Fibroblast of villous mesenchyme (primary cell): ENCODE measurements around the gene SLC22A24. TPM values are rescaled to one million over a fixed set of nuclear protein-coding genes. Genes with fewer than 3 reads are reported as not detected.
"Not testable (repeated sequence)": the region's sequence is repeated elsewhere in the genome, so short reads cannot be mapped to it uniquely, and the experiment has no call there.

ENCODE experiments used
- DNase-seq: peaks from one replicate; pipeline ENCODE4 v3.0.0-alpha.2; 2010; ENCODE audit warnings: low read depth
- H3K4me3 ChIP-seq: 2 replicates; pipeline ENCODE4 v1.5.1; 2011; ENCODE audit warnings: low read depth, mild to moderate bottlenecking, low read length
- total RNA-seq: library from RNA; depleted of rRNA; stranded (reverse); fragments of >200 nt; gene quantifications from 2 replicates; pipeline ENCODE4 v1.2.3, GENCODE V29; 2012
- TF ChIP-seq, protein P1 (sequence below): IDR thresholded peaks from 2 replicates; pipeline ENCODE4 v1.5.1; 2012; ENCODE audit warnings: low read depth, mild to moderate bottlenecking, low read length; ENCODE audit not compliant: insufficient read depth

Gene SLC22A24
- total RNA-seq, 1 donor = not detected

DNA sequence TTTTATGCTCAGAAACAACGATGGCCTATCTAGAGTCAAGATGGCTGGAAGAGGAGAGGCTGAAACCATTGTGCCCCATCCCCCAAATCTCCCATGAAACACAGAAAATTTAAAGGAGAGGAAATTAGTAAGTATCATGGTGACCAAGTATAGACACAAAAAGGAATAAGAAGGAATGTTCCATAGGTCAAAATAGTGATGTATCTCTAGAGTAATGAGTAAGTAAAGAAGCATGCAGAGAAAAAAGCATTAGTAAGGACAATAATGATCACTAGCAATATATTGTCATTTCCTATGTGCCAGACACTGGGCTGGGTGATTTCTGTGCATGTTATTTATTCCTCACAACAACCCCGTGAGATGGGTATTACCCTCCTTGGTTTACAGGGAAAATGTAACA lies 2.6 kb upstream of the SLC22A24 start:
- no peak for DNase-seq
- TF ChIP-seq, protein P1, sequence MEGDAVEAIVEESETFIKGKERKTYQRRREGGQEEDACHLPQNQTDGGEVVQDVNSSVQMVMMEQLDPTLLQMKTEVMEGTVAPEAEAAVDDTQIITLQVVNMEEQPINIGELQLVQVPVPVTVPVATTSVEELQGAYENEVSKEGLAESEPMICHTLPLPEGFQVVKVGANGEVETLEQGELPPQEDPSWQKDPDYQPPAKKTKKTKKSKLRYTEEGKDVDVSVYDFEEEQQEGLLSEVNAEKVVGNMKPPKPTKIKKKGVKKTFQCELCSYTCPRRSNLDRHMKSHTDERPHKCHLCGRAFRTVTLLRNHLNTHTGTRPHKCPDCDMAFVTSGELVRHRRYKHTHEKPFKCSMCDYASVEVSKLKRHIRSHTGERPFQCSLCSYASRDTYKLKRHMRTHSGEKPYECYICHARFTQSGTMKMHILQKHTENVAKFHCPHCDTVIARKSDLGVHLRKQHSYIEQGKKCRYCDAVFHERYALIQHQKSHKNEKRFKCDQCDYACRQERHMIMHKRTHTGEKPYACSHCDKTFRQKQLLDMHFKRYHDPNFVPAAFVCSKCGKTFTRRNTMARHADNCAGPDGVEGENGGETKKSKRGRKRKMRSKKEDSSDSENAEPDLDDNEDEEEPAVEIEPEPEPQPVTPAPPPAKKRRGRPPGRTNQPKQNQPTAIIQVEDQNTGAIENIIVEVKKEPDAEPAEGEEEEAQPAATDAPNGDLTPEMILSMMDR = no peak
- no peak overlapping the region for H3K4me3 ChIP-seq

DNA sequence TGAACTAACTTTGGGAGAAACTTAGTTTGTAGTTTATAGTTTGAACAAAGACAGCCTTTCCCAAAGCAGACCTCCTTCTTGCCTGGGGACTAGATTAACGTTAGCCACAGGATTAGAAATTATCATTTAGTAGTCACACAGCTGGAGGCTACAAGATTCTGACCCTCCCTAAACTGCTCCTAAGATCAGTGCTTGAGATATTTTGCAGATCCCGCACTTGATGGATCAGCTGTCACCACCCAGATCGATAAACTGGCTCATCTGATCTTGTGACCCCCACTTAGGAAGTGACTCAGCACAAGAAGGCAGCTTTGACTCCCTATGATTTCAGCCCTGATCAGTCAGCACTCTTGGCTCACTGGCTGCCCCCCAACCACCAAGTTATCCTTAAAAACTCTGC lies 1.6 kb downstream of the SLC22A24 start:
- TF ChIP-seq, protein P1 = no peak
- no peak overlapping the region for H3K4me3 ChIP-seq
- DNase-seq = peak; percentile 44

DNA sequence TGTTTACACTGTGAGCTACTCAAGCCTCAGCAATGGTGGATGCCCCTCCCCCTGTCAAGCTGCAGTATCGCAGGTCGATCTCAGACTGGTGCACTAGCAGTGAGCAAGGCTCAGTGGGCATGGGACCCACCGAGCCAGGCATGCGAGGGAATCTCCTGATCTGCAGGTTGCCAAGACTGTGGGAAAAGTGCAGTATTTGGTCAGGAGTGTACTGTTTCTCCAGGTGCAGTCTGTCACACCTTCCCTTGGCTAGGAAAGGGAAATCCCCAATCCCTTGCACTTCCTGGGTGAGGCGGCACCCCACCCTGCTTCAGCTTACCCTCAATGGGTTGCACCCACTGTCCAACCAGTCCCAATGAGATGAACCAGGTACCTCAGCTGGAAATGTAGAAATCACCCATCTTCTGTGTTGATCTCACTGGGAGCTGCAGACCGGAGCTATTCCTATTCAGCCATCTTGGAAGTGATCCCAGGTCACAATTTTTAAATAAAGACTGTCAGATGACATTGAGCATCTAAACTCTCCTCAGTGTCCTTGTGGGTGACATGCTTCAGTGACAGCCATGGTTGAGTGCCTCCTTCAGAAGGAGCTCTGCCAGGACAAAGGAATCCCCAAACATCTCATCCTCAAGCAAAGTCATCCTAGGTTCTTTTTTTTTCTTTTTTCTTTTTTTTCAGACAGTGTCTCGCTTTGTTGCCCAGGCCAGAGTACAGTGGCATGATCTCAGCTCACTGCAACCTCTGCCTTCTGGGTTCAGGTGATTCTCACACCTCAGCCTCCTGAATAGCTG lies 10.8 kb downstream of the SLC22A24 start:
- TF ChIP-seq, protein P1 = no peak
- H3K4me3 ChIP-seq = no peak overlapping the region
- DNase-seq = no peak

DNA sequence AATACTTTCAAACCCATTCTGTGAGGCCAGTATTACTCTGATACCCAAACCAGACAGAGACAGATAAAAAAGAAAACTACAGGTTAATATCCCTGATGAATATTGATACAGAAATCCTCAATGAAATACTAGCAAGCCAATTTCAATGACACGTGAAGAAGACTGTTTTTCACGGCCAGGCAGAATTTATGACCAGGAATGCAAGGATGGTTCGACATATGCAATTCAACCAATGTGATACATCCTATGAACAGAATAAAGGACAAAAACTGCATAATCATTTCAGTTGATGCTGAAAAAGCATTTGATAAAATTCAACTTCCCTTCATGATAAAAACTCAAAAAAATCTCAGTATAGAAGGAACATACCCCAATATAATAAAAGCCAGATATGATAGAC lies 44.5 kb downstream of the SLC22A24 start:
- no peak overlapping the region for H3K4me3 ChIP-seq
- DNase-seq = no peak
- TF ChIP-seq, protein P1 = no peak

DNA sequence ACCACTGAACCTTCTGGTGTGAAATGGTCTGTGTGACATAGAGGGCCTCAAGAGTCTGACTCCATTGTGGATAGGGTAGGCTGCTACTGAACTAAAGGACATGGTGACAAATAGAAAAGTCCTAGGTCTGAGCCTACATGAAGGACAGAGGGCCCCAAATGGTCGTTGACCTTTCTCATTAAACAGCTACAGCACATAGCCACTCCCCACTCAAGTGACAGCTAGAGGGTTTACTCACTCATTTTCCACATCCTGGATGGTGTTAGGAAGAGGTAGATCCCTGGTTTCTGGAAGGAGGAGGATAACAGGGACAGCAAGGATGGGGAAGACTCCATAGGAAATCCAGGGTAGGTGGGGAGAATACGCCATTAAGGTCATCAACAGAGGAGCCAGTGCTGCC lies 63.3 kb downstream of the SLC22A24 start:
- TF ChIP-seq, protein P1 = no peak
- no peak for DNase-seq

DNA sequence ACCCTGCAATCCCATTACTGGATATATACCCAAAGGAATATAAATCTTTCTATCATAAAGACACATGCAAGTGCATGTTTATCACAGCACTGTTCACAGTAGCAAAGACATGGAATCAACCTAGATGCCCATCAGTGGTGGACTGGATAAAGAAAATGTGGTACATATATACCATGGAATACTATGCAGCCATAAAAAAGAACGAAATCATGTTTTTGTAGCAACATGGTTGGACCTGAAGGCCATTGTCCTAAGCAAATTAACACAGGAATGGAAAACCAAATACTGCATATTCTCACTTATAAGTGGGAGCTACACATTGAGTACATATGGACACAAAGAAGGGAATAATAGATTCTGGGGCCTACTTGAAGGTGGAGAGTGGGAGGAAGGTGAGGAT lies 97.8 kb downstream of the SLC22A24 start:
- not testable (repeated sequence) for DNase-seq, H3K4me3 ChIP-seq

More for the DNA sequence above, 63.3 kb downstream of the SLC22A24 start:
- no peak overlapping the region for H3K4me3 ChIP-seq

DNA sequence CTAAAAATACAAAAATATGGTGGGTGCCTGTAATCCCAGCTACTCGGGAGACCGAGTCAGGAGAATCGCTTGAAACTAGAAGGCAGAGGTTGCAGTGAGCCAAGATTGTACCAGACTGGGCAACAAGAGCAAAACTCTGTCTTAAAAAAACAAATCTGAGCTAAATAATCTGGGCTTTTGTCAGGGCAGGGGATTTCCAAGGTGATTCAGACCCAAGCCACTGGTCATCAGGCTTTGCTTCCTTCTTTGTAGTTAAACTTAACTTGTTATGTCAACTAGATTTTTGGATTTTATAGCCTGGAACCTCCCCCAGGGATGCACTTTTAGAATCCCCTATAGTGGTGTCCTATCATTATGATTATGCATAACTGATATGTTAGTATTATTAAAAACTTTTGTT lies 101.4 kb downstream of the SLC22A24 start:
- no peak for DNase-seq
- no peak overlapping the region for H3K4me3 ChIP-seq

More for the DNA sequence above, 101.4 kb downstream of the SLC22A24 start:
- TF ChIP-seq, protein P1 = no peak
